Measurements from ENCODE around the gene GNG4.
"Not testable (repeated sequence)": the region's sequence is repeated elsewhere in the genome, so short reads cannot be mapped to it uniquely, and the experiment has no call there.

Gene GNG4

DNA sequence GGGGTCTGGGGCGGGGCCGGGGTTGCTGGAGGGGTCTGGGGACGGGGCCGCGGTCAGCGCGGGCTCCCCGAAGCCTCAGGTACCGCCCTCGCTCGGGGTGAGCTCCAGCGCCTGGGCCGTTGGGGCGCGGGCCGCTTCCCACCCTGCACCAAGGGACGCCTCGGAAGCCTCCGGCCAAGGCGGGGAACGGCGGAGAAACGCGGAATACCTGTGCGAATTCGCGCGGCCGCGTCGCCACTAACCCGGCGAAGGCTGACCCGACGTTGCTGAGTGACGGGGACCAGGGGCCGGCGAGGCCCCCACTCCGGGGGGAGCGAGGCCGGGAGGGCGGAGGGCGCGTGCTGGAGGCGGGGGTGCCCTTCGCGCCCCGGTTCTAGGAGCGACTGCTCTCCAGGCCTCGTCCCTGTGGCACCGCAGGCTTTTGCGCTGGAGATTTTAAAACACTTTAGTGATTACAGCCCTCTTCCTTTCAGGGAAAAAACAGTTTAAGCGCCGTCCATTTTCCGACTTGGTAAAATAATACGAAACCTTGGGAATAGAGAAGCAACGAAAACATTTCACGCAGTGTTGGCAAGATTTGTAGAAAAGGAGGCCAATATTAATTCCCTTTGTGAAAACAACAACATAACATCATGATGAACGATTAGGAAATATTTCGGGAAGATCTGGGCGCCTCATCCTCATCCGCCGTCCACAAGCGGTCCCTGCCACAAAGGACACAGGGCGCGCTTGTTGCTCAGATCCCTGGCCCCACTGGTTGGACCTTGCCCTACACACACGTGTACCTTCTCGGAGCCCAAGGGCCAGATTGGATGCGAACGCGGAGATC is 971 bp upstream of the GNG4 start:
- no peak for TF ChIP-seq CTCF (IDR thresholded peaks at IDR 0.05; ENCODE audit: low read length, missing control alignments)
- H3K4me3 ChIP-seq (replicated peaks; ENCODE audit: low read depth, low read length): peak overlapping the region; percentile 29
- no peak for DNase-seq (ENCODE audit: low read depth)

- TF ChIP-seq CTCF (IDR thresholded peaks at IDR 0.05; ENCODE audit: low read length, missing control alignments): no peak
- DNase-seq (ENCODE audit: low read depth): peak; percentile 63
- H3K4me3 ChIP-seq (replicated peaks; ENCODE audit: low read depth, low read length): peak overlapping the region; percentile 37
These were observed 623 bp downstream of the GNG4 start for GRCh38 chr1:235648954-235649367.

DNA sequence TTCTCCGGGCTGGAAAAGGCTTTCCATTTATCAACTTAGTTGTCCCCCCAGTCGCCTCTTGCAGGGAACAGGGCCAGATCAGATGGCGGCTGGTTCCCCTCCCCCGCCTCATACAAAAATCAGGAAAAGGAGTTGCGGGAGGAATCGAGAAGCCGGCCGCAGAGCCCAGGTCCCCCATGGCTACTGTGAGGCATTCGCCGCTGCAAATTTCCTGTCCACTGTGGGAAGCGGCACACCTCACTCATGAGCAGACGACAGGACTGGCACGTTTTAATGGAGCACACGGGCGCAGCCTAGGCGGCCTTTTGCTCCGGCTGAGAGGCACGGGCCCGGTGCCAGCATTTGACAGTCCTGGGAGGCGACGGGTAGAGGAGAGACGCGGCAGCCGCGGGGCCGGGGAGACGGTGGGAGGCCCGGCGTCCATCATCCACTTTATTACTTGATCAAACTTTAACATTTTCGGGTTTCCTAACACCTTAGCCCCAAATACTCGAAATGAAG is 1.1 kb downstream of the GNG4 start:
- no peak overlapping the region for H3K4me3 ChIP-seq (replicated peaks; ENCODE audit: low read depth, low read length)
- no peak for DNase-seq (ENCODE audit: low read depth)
- no peak for TF ChIP-seq CTCF (IDR thresholded peaks at IDR 0.05; ENCODE audit: low read length, missing control alignments)

GRCh38 chr1:235647537-235647936 is 2.0 kb downstream of the GNG4 start:
- not testable (repeated sequence) for DNase-seq (ENCODE audit: low read depth); H3K4me3 ChIP-seq (replicated peaks; ENCODE audit: low read depth, low read length)

GRCh38 chr1:235646463-235646862 is 3.1 kb downstream of the GNG4 start:
- no peak for TF ChIP-seq CTCF (IDR thresholded peaks at IDR 0.05; ENCODE audit: low read length, missing control alignments)
- no peak for DNase-seq (ENCODE audit: low read depth)
- H3K4me3 ChIP-seq (replicated peaks; ENCODE audit: low read depth, low read length): no peak overlapping the region

- H3K4me3 ChIP-seq (replicated peaks; ENCODE audit: low read depth, low read length): no peak overlapping the region
- no peak for TF ChIP-seq CTCF (IDR thresholded peaks at IDR 0.05; ENCODE audit: low read length, missing control alignments)
- DNase-seq (ENCODE audit: low read depth): no peak
These were observed 4.8 kb downstream of the GNG4 start for GRCh38 chr1:235644693-235645305.

- DNase-seq (ENCODE audit: low read depth): no peak
- no peak overlapping the region for H3K4me3 ChIP-seq (replicated peaks; ENCODE audit: low read depth, low read length)
- TF ChIP-seq CTCF (IDR thresholded peaks at IDR 0.05; ENCODE audit: low read length, missing control alignments): no peak
These were observed 5.5 kb downstream of the GNG4 start for GRCh38 chr1:235643837-235644692.

Data from fibroblast of pulmonary artery (primary cell).